Astrocyte of the cerebellum (primary cell): ENCODE data around the gene LRRC36.

Source experiments
- DNase-seq: peaks from one replicate; pipeline ENCODE4 v3.0.0-alpha.2; 2011; ENCODE audit warnings: low read depth
- H3K4me3 ChIP-seq: 2 replicates; pipeline ENCODE4 v1.5.1; 2011; ENCODE audit warnings: mild to moderate bottlenecking, low read depth, low read length, moderate library complexity
- in situ Hi-C: cut with HindIII; loops from 2 replicates; pipeline ENCODE4 v1.10.0; 2017; ENCODE audit warnings: low sequenced_read_pairs
- TF ChIP-seq, protein P1 (sequence below): IDR thresholded peaks from 2 replicates; pipeline ENCODE4 v1.5.1; 2012; ENCODE audit warnings: low read length, low read depth, moderate library complexity, mild to moderate bottlenecking; ENCODE audit errors: missing control alignments

The LRRC36 gene

DNA sequence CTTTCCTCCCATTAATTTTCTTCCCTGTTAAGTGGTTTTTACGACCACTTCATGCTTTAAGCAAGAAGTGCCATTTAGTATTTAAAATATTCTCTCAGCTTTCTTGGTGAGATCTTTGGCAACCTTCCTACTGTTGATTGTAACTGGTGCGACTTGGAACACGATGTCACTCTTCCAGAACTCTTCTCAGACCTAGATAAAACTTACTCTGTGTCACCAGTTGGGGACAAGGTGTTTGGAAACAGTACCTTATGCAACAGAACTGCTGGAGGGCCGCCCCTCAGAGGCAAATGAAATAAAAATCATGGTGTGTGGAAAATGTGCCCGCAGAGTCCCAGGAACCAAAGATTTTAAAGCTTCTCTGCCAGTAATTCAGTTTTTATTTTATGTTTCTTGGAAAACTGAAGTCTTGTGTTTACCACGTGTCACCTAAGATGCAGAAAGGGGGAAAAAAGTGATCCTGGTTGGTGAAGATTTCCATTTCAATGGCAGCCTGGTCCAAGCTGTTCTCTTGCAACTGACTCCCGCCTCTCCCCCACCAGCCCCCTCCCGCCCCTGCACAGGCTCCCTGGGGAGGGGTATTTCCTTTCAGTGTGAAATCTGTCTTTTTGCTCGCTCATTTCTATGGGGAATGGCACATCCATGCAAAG, 97.1 kb downstream of the LRRC36 start:
- in situ Hi-C loops, result no loop called here
- DNase-seq, result no peak
- TF ChIP-seq, protein P1, sequence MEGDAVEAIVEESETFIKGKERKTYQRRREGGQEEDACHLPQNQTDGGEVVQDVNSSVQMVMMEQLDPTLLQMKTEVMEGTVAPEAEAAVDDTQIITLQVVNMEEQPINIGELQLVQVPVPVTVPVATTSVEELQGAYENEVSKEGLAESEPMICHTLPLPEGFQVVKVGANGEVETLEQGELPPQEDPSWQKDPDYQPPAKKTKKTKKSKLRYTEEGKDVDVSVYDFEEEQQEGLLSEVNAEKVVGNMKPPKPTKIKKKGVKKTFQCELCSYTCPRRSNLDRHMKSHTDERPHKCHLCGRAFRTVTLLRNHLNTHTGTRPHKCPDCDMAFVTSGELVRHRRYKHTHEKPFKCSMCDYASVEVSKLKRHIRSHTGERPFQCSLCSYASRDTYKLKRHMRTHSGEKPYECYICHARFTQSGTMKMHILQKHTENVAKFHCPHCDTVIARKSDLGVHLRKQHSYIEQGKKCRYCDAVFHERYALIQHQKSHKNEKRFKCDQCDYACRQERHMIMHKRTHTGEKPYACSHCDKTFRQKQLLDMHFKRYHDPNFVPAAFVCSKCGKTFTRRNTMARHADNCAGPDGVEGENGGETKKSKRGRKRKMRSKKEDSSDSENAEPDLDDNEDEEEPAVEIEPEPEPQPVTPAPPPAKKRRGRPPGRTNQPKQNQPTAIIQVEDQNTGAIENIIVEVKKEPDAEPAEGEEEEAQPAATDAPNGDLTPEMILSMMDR, result no peak
- no peak overlapping the region for H3K4me3 ChIP-seq

DNA sequence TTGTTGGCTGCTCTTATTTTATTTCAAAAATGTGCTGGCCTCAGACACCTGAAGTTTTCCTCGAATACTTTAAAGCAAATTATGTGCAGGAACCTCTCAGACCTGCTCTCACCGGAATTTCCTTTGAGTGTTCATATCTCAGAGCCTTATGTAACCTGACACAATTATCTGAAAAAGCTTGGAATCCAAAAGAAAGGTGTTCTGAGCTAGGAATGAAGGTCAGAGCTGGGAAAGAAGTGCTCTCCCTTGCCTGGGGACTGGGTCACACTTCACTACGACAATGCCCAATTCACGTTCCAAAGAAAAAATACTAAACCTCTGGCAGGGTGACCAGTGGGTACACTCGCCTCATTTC, 97.6 kb downstream of the LRRC36 start:
- no peak for DNase-seq
- H3K4me3 ChIP-seq, result no peak overlapping the region
- TF ChIP-seq, protein P1, result no peak
- in situ Hi-C loops, result no loop called here

DNA sequence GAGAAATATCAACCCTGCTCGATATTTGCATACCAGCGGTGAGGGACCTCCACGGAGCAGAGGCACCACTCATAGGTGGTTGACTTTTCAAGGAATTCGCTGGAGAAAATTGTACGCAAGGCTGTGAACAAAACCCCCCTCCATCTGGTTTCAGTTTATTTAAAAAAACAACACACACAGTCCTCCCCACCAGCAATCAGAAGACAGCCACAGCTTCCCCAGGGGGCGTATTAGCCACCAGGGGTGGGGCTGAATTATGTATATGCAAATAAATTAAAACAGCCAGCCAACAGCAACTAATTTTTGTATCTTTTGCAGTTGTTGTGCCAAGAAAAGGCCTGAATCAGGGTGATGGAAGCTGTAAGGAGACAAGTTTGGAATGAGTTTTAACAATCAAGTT, 98.4 kb downstream of the LRRC36 start:
- no peak for DNase-seq
- in situ Hi-C loops, result no loop called here
- H3K4me3 ChIP-seq, result no peak overlapping the region
- TF ChIP-seq, protein P1, result no peak

DNA sequence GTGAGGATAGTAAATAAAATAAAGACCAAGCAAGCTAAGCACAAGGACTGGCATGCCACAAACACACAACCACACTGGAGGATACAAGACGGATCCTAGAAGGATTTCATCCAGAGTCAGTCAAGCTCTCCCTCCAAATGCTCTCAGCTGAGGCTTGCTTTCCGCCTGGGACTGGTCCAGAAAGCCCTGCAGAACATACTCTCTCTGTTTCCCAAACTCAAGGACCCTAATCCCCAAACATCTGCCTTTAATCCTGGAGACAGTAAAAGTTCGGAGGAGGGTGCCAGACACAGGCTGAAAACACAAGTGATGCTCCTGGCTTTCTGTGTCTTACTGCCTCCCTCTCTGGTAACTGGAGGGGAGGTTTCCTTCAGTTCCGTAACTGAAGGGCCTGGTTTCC, 99.0 kb downstream of the LRRC36 start:
- no peak for DNase-seq
- H3K4me3 ChIP-seq, result no peak overlapping the region
- in situ Hi-C loops, result no loop called here
- TF ChIP-seq, protein P1, result no peak

DNA sequence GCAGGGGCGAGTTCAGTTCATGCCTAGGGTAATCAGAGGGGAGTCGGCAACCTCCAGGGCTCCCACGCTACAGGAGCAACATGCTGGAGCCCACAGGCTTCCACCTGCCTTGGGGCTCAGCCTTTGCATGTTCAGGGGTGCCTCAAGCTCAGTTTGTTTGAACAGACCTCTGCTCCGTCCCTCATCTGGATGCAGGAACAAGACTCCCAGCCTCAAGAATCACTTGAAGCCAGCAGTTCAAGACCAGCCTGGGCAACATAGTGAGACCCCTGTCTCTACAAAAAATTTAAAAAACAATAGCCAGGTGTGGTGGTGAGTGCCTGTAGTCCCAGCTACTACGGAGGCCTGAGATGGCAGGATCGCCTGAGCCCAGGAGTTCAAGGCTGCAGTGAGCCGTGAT, 99.4 kb downstream of the LRRC36 start:
- in situ Hi-C loops, result no loop called here
- TF ChIP-seq, protein P1, result no peak
- H3K4me3 ChIP-seq, result no peak overlapping the region
- DNase-seq, result no peak

DNA sequence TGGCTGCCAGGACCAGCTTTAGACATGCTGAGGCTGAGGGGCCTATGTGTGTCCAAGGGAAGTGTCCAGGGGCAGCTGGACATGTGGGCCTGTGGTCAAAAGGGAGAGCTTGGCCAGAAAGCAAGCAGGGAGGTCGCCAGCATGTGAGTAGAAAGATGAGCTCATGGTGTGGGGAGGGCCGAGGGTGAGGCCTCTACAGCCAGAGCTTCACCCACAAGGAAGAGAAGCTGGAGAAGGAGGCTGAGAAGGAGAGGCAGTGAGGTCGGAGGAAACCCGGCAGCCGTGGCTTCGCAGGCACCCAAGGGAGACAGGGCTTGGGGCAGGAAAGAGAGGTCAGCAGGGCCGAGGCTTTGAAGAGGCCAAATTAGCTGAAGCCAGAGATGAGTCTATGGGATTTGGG, 100.3 kb downstream of the LRRC36 start:
- no peak overlapping the region for H3K4me3 ChIP-seq
- no peak for DNase-seq
- in situ Hi-C loops, result no loop called here
- TF ChIP-seq, protein P1, result no peak
